ENCODE measurements around the gene MXRA8.

Gene MXRA8

GRCh38 chr1:1309251-1310108, 48.9 kb downstream of the MXRA8 start:
- DNase-seq (ENCODE audit: low read depth in 1 of 2, low spot score in 1 of 2), result peak in 1 of 2 donors; percentile 13

GRCh38 chr1:1308756-1309250, 49.6 kb downstream of the MXRA8 start:
- DNase-seq (ENCODE audit: low read depth in 1 of 2, low spot score in 1 of 2), result no peak

- peak; percentile 77 to 79 for DNase-seq (ENCODE audit: low read depth in 1 of 2, low spot score in 1 of 2)
Measured at GRCh38 chr1:1307923-1308755, 50.2 kb downstream of the MXRA8 start, which contains the start of the genes ACAP3 and PUSL1. ACAP3 (minus strand) TSS chr1:1307930; CDS start chr1:1307815, 115 bp downstream. PUSL1 (plus strand) TSS chr1:1308597; CDS start chr1:1308644, 47 bp downstream.

GRCh38 chr1:1307261-1307922, 51.0 kb downstream of the MXRA8 start:
- DNase-seq (ENCODE audit: low read depth in 1 of 2, low spot score in 1 of 2), result no peak

DNA sequence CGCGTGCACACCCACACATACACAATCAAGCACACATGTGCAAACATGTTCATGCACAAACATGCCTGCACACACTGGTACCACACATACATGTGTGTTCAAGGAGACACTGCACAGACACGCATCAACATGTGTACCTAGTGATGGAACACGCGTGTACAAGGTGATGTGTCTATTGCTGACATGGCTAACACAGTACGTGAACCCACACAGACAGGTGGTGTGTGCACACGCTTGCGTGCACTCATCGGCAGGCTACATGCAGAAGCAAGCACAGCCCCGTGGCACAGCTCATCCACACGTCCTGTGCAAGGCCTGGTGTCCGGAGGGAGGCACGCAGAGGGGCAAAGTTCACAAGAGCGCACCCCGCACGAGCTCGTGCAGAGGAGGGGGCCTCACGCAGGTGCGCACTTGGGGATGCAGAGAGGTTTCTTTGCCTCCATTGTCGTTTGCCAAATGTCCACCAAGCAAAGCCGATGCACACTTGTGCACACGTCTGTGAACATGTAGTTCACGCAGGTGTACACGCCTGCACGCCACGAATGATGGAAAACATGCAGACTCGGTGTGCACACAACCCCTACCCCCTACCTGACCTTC, 51.6 kb downstream of the MXRA8 start:
- no peak for DNase-seq (ENCODE audit: low read depth in 1 of 2, low spot score in 1 of 2)

DNA sequence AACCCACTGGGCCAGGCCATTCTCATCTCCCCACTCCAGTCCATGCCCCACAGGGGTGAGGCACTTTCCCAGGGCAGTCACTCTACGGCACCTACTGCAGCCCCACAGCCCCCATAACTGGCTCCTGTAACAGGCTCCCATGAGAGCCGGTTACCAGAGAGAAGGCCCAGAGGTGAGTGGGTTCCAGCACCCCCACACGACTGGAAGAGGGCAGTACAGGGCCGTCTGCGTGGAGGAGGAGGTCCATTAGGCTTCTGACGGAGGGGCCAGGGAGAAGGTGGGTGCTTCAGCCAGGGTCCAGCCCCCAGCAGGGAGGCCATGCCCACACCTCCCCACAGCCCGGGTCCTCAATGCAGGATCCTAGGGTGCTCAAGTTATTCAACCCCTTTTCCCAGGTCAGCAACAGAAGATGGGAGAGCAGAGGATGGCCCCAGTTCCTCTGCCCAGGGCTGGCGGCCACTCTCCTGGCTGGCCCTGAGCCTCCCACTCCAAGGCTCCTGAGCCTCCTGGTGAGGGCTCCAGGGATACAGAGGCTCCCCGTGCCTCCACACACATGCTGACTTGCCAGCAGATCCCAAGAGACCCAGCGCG, 52.2 kb downstream of the MXRA8 start:
- no peak for DNase-seq (ENCODE audit: low read depth in 1 of 2, low spot score in 1 of 2)

- peak; percentile 32 to 44 for DNase-seq (ENCODE audit: low read depth in 1 of 2, low spot score in 1 of 2)
Measured at GRCh38 chr1:1305300-1306069, 52.9 kb downstream of the MXRA8 start.

DNA sequence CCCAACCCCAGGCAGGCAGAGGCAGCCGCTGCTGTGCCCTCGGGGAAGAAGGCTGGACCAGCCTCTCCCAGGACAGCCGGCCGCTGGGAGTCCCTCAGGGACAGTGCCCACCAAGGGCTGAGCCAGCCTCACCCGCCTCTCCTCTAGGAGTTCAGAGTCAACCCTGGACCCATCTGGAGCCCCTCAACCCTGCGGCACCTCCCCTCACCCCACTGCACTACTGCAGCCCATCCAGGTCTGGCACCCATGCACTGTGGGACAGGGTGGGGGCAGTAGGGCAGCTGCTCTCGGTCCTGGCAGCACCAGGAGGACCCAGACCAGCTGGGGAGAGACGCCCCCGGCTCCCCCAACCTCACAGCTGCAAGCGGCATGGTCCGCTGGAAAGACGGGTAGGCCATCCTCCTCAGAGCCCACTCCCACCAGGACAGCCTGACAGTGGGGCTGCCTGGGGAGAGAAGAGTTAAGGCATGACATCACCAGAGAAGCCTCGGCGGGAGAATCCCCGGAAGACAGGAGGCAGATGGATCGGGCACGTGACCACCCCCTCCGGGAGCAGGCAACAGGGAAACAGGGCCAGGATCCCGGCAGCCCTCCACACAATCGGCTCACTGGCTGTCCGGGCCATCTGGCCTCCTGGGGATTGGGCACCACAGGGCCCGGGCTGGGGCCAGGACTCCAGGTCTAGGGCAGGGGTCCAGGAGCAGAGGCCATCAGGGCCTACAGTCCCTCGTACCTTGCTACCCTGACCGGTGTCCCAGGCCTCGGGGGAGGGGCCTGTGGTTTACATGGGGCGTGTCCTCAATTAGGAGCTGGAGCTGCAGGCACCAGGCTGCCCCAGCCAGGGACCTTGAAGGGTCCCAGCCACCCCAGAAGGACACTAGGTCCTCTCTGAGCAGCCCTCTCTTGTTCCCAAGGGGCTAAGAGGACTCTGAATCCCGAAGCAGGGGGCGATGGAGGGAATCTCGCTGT, 53.7 kb downstream of the MXRA8 start:
- no peak for DNase-seq (ENCODE audit: low read depth in 1 of 2, low spot score in 1 of 2)

DNA sequence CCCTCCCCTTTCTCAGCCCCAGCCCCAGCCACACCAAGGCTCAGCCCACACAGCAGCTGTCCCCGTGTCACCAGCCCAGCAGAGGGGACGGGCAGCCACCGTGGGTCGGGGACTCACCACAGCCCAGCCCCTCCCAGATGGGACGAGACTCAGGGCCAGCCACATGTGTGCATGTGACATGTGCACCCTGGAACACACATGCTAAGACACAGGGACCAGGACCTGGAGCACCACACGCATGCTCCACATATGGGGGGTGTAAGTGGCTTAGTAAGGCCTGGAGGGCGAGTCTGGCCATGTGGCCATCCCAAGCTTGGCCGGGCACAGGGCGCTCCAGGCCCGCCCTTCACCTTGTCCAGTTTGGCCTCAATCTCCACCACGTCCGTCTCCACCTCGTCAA, 54.6 kb downstream of the MXRA8 start:
- DNase-seq (ENCODE audit: low read depth in 1 of 2, low spot score in 1 of 2), result no peak

DNA sequence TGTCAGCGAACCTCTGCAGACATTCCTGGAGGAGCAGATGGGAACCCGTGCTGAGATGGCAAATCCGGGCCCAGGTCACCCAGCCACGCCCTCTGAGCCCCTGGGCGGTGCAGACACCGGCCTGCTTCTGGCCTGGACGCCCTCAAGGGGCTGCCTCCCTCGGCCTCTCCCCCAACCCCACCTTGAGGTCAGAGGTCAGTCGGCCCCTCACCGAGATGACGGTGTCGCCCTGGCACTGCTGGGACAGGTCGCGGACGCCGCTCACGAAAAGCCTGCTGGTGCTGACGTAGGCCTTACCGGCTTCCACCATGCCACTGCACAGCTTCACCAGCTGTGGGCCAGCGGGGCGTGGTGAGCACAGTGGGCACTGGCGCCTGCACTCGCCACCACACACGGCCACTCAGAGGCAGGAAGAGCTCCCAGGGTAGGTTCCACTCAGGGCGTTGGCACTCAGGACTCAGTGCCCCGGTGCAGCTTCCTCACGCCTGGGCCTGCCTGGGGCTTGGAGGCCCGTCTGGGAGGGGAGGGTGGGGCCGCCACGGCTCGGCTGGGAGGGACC, 55.3 kb downstream of the MXRA8 start:
- no peak for DNase-seq (ENCODE audit: low read depth in 1 of 2, low spot score in 1 of 2)

Data from activated CD4-positive, alpha-beta T cell treated with anti-CD3 and anti-CD28 coated beads, Interleukin-2, amount 50 U/mL, for 24 hours (primary cell).